Kidney epithelial cell (primary cell): ENCODE data around the gene ARHGAP23. TPM values are rescaled to one million over a fixed set of nuclear protein-coding genes. Genes with fewer than 3 reads are reported as not detected.

ENCODE experiments used
- DNase-seq: peaks from one replicate; pipeline ENCODE4 v3.0.0-alpha.2; 2010; ENCODE audit warnings: low read depth
- H3K27me3 ChIP-seq: 2 replicates; pipeline ENCODE4 v1.6.0; 2011; ENCODE audit warnings: low read length; ENCODE audit not compliant: control insufficient read depth, insufficient read depth
- H3K36me3 ChIP-seq: 2 replicates; pipeline ENCODE4 v1.5.1; 2011; ENCODE audit warnings: low read length; ENCODE audit not compliant: control insufficient read depth, insufficient read depth
- H3K4me3 ChIP-seq: 2 replicates; pipeline ENCODE4 v1.5.1; 2011; ENCODE audit warnings: low read depth, mild to moderate bottlenecking, control low read depth, low read length
- CTCF ChIP-seq: IDR thresholded peaks from 2 replicates; pipeline ENCODE4 v1.5.1; 2011; ENCODE audit warnings: mild to moderate bottlenecking, moderate library complexity, low read length, control low read depth, inconsistent platforms; ENCODE audit not compliant: insufficient read depth, poor library complexity, severe bottlenecking
- total RNA-seq: library from RNA; depleted of rRNA; stranded (reverse); fragments of >200 nt; gene quantifications from 2 replicates; pipeline ENCODE4 v1.2.3, GENCODE V29; 2015

Gene ARHGAP23
- total RNA-seq, 1 donor from 2014 or later: 52.8 TPM

GRCh38 chr17:38508570-38508950, 80.3 kb downstream of the ARHGAP23 start:
- no peak for DNase-seq
- peaks cover 3% of the 10 kb centered on the region for H3K36me3 ChIP-seq
- H3K27me3 ChIP-seq: peaks cover 4% of the 10 kb centered on the region
- no peak overlapping the region for H3K4me3 ChIP-seq
- TF ChIP-seq CTCF: no peak

DNA sequence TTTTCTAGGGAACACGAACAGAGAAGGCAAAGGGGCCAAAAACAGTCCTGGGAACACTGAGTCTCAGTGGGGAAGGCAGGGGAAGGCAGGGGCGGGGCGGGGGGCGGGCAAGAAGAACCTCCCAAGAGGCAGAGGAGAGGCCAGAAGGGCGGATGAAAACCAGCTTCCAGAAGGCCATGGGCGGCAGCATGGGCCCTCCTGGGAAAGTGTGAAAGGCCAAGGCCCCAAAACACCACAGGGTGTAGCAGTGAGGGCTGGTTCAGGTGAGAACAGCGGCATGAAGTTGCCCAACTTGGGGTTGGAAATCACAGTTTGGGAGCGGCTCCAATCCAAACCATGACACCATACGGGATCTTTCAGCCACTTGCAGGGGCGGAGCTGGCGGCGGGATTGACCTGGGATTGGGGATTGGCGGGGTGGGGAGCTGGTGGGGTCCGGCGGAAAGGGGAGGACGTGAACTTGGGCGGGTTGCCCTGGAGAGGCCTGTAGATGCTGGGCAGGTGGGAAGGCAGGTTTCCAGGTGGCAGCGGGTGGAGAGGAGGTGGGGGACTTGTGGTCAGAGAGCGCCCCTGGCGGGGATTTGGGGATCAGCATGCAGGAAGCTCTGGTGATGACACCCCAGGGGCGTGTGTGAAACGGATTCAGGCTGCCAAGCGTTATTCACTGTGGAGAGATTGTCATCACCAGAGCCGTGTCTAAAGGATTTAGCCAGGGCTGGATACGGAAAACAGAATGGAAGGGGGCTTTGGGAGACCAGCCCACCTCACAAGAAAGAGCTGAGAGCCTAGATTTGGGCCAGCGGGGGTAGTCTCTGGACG, 80.9 kb downstream of the ARHGAP23 start:
- Histone ChIP-seq H3K27me3 (peaks cover 4% of the 10 kb centered on the region), H3K4me3 (no peak overlapping the region), H3K36me3 (peaks cover 3% of the 10 kb centered on the region)
- DNase-seq: peak; percentile 64
- peak; percentile 93 for TF ChIP-seq CTCF

DNA sequence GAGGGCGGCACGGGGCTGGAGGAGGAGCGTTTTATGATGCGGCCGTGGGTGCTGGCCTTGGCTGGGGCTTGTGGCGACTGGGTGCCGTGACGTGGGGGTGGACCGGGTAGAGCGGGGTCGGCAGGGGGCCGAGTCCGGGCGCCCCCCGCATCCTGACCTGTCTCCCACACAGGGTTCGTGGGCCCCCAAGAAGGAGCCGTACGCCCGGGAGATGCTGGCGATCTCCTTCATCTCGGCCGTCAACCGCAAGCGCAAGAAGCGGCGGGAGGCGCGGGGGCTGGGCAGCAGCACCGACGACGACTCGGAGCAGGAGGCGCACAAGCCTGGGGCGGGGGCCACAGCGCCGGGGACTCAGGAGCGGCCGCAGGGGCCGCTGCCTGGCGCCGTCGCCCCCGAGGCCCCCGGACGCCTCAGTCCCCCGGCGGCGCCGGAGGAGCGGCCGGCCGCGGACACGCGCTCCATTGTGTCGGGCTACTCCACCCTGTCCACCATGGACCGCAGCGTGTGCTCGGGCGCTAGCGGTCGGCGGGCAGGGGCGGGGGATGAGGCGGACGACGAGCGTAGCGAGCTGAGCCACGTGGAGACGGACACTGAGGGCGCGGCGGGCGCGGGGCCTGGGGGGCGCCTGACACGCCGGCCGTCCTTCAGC, 81.6 kb downstream of the ARHGAP23 start:
- Histone ChIP-seq H3K36me3 (peaks cover 3% of the 10 kb centered on the region), H3K27me3 (peaks cover 4% of the 10 kb centered on the region), H3K4me3 (peak overlapping the region; percentile 11)
- TF ChIP-seq CTCF: no peak
- DNase-seq: no peak

DNA sequence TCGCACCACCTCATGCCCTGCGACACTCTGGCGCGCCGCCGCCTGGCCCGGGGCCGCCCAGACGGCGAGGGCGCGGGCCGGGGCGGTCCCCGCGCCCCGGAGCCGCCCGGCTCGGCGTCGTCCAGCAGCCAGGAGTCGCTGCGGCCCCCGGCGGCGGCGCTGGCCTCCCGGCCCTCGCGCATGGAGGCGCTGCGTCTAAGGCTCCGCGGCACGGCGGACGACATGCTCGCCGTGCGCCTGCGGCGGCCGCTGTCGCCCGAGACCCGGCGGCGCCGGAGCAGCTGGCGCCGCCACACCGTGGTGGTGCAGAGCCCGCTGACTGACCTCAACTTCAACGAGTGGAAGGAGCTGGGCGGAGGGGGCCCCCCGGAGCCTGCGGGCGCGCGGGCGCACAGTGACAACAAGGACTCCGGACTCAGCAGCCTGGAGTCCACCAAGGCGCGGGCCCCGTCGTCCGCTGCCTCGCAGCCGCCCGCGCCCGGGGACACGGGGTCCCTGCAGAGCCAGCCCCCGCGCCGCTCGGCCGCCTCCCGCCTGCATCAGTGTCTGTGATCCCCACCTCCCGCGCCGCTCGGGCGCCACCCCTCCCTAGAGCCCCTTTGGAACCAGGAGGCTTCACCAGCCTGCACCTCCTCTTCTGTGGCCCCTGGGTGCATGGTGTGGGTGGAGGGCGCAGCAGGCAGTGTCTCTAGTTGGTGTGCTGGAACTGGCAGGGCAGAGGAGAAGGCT, 82.3 kb downstream of the ARHGAP23 start:
- Histone ChIP-seq H3K27me3 (peaks cover 4% of the 10 kb centered on the region), H3K36me3 (peaks cover 3% of the 10 kb centered on the region), H3K4me3 (no peak overlapping the region)
- DNase-seq: no peak
- no peak for TF ChIP-seq CTCF

DNA sequence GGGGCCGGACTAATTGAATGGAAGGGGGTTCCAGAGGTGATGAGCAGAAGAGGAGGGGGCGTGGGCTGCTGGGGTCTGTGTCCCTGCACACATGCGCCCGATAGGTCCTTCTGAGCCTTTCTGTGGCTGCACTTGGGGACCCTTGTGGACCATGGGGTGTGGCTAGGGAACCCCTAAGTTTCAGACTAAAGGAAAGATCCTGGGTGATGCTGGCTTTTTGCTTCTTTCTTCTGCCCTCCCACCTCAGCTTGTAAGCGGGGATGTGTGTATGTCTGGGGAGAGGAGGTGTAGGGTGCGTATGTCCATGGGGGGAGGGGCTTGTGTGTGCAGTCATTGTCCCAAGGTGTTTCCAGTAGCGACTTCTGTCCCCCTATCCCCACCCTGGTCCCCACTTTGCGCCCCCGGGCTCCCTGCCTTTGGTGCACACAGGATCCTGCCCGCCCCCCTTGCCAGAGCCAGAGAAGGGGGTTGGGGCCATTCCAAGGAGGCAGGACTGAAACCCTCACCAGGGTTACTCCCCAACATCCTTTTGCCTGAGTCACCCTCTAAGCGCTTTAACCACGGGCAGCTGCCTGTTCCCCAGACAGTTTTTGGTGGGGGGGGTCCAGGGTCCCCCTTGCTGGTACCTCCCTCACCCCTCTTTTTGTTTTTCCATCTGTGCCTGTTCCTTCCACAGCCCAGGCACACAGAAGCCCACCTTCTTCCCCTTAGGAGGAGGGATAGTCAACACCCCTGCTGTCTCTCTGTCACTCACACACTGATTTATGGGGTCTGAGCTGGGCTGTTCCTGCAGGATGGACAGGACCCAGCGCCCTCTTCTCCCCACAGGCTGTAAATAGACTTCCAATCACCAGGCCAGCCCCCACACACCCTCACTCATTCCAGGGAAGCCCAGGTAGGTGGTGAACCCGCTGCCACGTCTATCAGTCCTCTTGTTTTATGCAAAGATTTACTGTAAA, 83.2 kb downstream of the ARHGAP23 start:
- Histone ChIP-seq H3K36me3 (peaks cover 2% of the 10 kb centered on the region), H3K27me3 (peaks cover 4% of the 10 kb centered on the region), H3K4me3 (no peak overlapping the region)
- DNase-seq: peak; percentile 14
- no peak for TF ChIP-seq CTCF
